GM21528 (cell line): ENCODE measurements around the gene CTDP1.

Experiments
- ATAC-seq: cut with Tn5 transposase; IDR thresholded peaks from one replicate; pipeline ENCODE4 v1.9.1; 2021; ENCODE audit warnings: mild to moderate bottlenecking, moderate library complexity; ENCODE audit not compliant: unreplicated experiment, low FRiP score

Gene CTDP1

GRCh38 chr18:79789901-79790890 lies 110.6 kb downstream of the CTDP1 start:
- ATAC-seq, result no peak

GRCh38 chr18:79790996-79791972 lies 111.7 kb downstream of the CTDP1 start:
- no peak for ATAC-seq

GRCh38 chr18:79792096-79792987 lies 112.7 kb downstream of the CTDP1 start:
- no peak for ATAC-seq

GRCh38 chr18:79792988-79793355 lies 113.4 kb downstream of the CTDP1 start:
- ATAC-seq, result no peak

- ATAC-seq, result no peak
Measured at GRCh38 chr18:79794846-79795245, 115.2 kb downstream of the CTDP1 start.

- no peak for ATAC-seq
Measured at GRCh38 chr18:79795446-79795845, 115.8 kb downstream of the CTDP1 start.

- no peak for ATAC-seq
Measured at GRCh38 chr18:79796016-79796415, 116.4 kb downstream of the CTDP1 start.

GRCh38 chr18:79796531-79797405 lies 117.2 kb downstream of the CTDP1 start:
- no peak for ATAC-seq

- ATAC-seq, result no peak
Measured at GRCh38 chr18:79797518-79798345, 118.1 kb downstream of the CTDP1 start, which contains the start of gene KCNG2. Gene KCNG2 (plus strand): TSS chr18:79797938. CDS start chr18:79863668, 65,730 bp downstream.

GRCh38 chr18:79798346-79798998 lies 118.9 kb downstream of the CTDP1 start:
- ATAC-seq, result no peak

GRCh38 chr18:79798999-79799370 lies 119.4 kb downstream of the CTDP1 start:
- no peak for ATAC-seq

- no peak for ATAC-seq
Measured at GRCh38 chr18:79799619-79800370, 120.2 kb downstream of the CTDP1 start.

- no peak for ATAC-seq
Measured at GRCh38 chr18:79800371-79801180, 121.0 kb downstream of the CTDP1 start.

- no peak for ATAC-seq
Measured at GRCh38 chr18:79801217-79801616, 121.6 kb downstream of the CTDP1 start.

- ATAC-seq, result no peak
Measured at GRCh38 chr18:79801641-79802040, 122.0 kb downstream of the CTDP1 start.

GRCh38 chr18:79802298-79802697 lies 122.7 kb downstream of the CTDP1 start:
- no peak for ATAC-seq
